Uterus (tissue), 2 donors: Measurements from ENCODE around the gene USP37.

Source experiments
- CTCF ChIP-seq, 4 experiments: fragments of 200-600 bp in 2 of 4; fragments of 450-650 bp in 2 of 4; sonication (generic) in 2 of 4; IDR thresholded peaks; one replicate each; pipeline ENCODE4 v1.5.1; 2016 to 2019; ENCODE audit warnings: antibody characterized with exemption in 4 of 4, mild to moderate bottlenecking in 2 of 4, moderate library complexity in 1 of 4
- POLR2A ChIP-seq, 2 donors: fragments of 450-650 bp; IDR thresholded peaks; one replicate each; pipeline ENCODE4 v1.6.1; 2016; ENCODE audit warnings: antibody characterized with exemption in 2 of 2, mild to moderate bottlenecking in 1 of 2, moderate library complexity in 1 of 2

DNA sequence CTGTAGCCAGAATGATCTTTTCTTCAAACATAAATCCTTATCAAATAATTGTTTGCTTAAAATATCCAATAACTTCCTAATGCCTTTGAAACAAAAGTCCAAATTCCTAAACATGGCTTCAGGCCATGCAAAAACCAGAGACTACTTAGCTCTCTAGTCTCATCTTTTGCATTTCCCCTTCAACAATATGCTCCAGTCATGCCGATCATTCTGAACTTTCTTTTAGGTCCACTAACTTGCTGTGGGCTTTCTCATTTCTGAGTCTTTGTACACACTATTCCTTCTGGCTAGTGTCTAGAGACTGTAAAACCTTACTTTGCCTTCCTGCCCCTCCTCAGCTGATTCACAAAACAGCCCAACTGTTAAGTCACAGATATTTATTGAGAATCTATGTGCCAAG, 97.7 kb downstream of the USP37 start:
- TF ChIP-seq CTCF (IDR thresholded peaks at IDR 0.05) (no peak), POLR2A (IDR thresholded peaks at IDR 0.05) (no peak)
